ENCODE data around the gene PRKACA. TPM values are rescaled to one million over a fixed set of nuclear protein-coding genes. Genes with fewer than 3 reads are reported as not detected.

PRKACA gene
- polyA plus RNA-seq, 1 experiment, result 17.9 TPM

DNA sequence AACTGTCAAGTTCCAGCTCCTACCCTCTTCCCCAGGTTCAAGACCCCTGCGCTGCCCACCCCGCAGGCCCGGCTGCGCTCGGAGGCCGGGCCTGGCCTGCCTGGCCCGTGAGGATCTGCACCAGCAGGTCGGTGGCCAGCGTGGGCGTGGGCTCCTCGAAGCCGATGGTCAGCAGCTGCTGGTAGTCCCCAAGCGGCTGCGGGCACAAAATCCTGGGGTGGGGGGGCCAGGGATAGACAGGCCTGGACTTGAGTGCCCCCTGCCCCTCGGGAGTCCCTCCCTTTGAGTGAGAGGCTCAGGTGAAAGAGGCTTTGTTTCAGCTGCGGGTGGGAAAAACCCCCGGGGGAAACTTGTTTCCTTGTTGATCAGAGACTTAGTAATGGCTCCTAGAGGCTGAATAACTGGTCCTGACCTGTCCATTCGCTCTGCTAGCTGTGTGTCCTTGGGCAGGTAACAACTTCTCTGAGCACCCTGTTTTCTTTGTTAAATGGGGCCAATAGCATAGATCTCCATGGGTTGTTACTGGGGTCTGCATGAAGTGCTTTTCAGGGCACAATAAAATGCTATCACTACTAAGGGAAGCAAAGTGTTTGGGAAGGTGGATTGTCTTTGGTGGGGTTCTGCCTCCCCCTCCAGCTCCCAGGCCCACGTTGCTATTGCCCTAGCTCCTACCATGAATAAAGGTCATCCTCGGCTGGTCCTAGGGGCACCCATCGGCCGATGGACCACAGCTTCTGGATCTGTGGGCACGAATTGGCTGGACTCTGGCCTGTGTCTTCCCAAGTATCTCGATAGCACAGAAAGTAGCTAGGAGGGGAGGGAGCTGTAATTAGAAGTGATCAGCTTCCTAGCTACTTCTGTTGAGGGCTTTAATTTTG is 35.5 kb downstream of the PRKACA start:
- peak overlapping the region; percentile 86 for H3K27ac ChIP-seq (ENCODE audit: low read depth, low read length)

GRCh38 chr19:14080887-14081796 is 36.4 kb downstream of the PRKACA start:
- Histone ChIP-seq H3K9me3 (ENCODE audit: control insufficient read depth, insufficient read depth, low read length) (no peaks in the 10 kb centered on the region; the same call in 1 of the 2 replicates), H3K27me3 (ENCODE audit: control insufficient read depth, insufficient read depth, low read length) (no peaks in the 10 kb centered on the region), H3K4me3 (ENCODE audit: low read depth, low read length) (peak overlapping the region; percentile 75), H3K27ac (ENCODE audit: low read depth, low read length) (peak overlapping the region; percentile 86)
- peak; percentile 99 for DNase-seq (ENCODE audit: low read depth, low spot score)
- no peak for TF ChIP-seq CTCF (IDR thresholded peaks at IDR 0.05; ENCODE audit: low read depth, low read length)
- POLR2A ChIA-PET, result interaction anchor here (0.5 to 1.5 kb wide), 6 partner anchors 8 to 242 kb away, joined by 3 to 10 read pairs (median 4); partner anchors contain the start of gene PRKACA
- CTCF ChIA-PET, result interaction anchor here (0.6 to 1.6 kb wide), 3 partner anchors 200 to 269 kb away, joined by 3 to 4 read pairs (median 4); no protein-coding TSS in a partner anchor

More for the DNA sequence above, 35.5 kb downstream of the PRKACA start:
- CTCF ChIA-PET, result interaction anchor here (1.3 to 1.7 kb wide), 3 partner anchors 54 to 266 kb away, joined by 3 to 5 read pairs (median 4); partner anchors contain the start of gene ASF1B
- no peak for TF ChIP-seq CTCF (IDR thresholded peaks at IDR 0.05; ENCODE audit: low read depth, low read length)
- no peaks in the 10 kb centered on the region for H3K27me3 ChIP-seq (ENCODE audit: control insufficient read depth, insufficient read depth, low read length)
- no peaks in the 10 kb centered on the region; the same call in 1 of the 2 replicates for H3K9me3 ChIP-seq (ENCODE audit: control insufficient read depth, insufficient read depth, low read length)
- H3K4me3 ChIP-seq (ENCODE audit: low read depth, low read length), result peak overlapping the region; percentile 75
- POLR2A ChIA-PET, result interaction anchor here (0.6 to 1.5 kb wide), 5 partner anchors 9 to 243 kb away, joined by 3 to 10 read pairs (median 3); partner anchors contain the start of gene PRKACA
- no peak for DNase-seq (ENCODE audit: low read depth, low spot score)

DNA sequence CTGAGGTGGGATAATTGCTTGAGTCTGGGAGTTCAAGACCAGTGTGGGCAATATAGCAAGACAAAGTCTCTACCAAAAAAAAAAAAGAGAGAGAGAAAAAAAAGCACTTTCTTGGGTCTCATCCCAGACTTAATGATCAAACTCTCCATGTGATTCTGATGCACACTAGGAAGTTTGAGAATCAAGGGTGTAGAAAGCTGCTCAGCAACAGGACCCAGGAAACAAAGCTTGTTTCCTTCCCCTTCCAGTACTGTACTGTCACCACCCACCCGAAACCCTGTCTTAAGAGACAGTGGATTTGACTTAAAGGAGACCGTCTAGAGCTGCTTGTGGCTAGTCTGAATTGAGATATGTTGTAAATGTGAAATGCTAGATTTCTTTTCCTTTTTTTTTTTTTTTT is 39.2 kb downstream of the PRKACA start:
- CTCF ChIA-PET, result interaction anchor here (1.0 to 1.8 kb wide), 4 partner anchors 19 to 401 kb away, joined by 3 to 5 read pairs (median 4); partner anchors contain the start of gene ASF1B
- no peak for TF ChIP-seq CTCF (IDR thresholded peaks at IDR 0.05; ENCODE audit: low read depth, low read length)
- no peak for DNase-seq (ENCODE audit: low read depth, low spot score)

GRCh38 chr19:14073925-14074838 is 43.4 kb downstream of the PRKACA start:
- no peaks in the 10 kb centered on the region for H3K27me3 ChIP-seq (ENCODE audit: control insufficient read depth, insufficient read depth, low read length)
- 0 out of 2 replicates have a peak, but pooled peaks have one; percentile 7 for TF ChIP-seq CTCF (IDR thresholded peaks at IDR 0.05; ENCODE audit: low read depth, low read length)
- no peaks in the 10 kb centered on the region; the same call in 1 of the 2 replicates for H3K9me3 ChIP-seq (ENCODE audit: control insufficient read depth, insufficient read depth, low read length)
- POLR2A ChIA-PET, result interaction anchor here (0.6 kb wide), 1 partner anchor 68 kb away, joined by 3 read pairs; the partner anchor contains the start of gene RFX1
- DNase-seq (ENCODE audit: low read depth, low spot score), result no peak
- CTCF ChIA-PET, result interaction anchor here (0.6 to 6.4 kb wide), 5 partner anchors 14 to 274 kb away, joined by 3 to 68 read pairs (median 4); partner anchors contain the start of gene PALM3
- H3K4me3 ChIP-seq (ENCODE audit: low read depth, low read length), result peak overlapping the region; percentile 74
- H3K27ac ChIP-seq (ENCODE audit: low read depth, low read length), result no peak overlapping the region

More for the DNA sequence above, 39.2 kb downstream of the PRKACA start:
- Histone ChIP-seq H3K9me3 (ENCODE audit: control insufficient read depth, insufficient read depth, low read length) (no peaks in the 10 kb centered on the region; the same call in 1 of the 2 replicates), H3K4me3 (ENCODE audit: low read depth, low read length) (no peak overlapping the region), H3K27me3 (ENCODE audit: control insufficient read depth, insufficient read depth, low read length) (no peaks in the 10 kb centered on the region), H3K27ac (ENCODE audit: low read depth, low read length) (no peak overlapping the region)
- POLR2A ChIA-PET, result interaction anchor here (0.7 kb wide), 1 partner anchor 169 kb away, joined by 4 read pairs; no protein-coding TSS in a partner anchor
